ENCODE measurements around the gene BICRAL.
A peak's percentile ranks its signal among the peaks of the same experiment; 100 is the strongest.

BICRAL gene

DNA sequence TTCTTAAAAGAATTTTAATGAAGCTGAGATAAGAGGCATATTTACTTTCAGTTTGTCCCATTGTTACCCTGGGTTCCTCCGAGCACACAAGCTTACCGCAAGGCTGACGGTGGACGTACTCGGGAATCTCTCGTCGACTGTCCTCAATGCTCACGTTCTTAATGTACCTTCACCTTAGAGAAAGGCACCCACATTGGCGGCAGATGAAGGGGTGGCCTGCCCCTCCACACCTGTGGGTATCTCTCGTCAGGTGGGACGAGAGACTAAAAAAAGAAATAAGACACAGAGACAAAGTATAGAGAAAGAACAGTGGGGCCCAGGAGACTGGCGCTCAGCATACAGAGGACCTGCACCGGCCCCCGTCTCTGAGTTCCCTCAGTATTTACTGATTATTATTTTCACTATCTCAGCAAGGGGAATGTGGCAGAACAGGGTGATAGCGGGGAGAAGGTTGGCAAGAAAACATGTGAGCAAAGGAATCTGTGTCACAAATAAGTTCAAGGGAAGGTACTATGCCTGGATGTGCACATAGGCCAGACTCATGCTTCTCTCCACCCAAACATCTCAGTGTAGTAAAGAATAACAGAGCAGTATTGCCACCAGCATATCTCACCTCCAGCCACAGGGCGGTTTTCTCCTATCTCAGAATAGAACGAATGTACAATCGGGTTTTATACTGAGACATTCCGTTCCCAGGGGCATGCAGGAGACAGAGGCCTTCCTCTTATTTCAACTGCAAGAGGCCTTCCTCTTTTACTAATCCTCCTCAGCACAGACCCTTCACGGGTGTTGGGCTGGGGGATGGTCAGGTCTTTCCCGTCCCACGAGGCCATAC is 120.8 kb downstream of the BICRAL start:
- peak; percentile 67 for DNase-seq

DNA sequence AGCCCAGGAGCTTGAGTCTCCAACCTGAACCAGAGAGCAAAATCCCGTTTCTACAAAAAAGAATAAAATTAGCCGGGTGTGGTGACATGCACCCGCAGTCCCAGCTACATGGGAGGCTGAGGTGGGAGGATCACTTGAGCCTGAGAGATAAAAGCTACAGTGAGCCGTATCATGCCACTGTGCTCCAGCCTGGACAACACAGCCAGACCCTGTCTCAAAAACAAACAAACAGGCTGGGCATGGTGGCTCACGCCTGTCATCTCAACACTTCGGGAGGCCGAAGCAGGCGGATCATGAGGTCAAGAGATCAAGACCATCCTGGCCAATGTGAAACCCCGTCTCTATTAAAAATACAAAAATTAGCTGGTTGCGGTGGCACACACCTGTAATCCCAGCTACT is 122.6 kb downstream of the BICRAL start:
- no peak for DNase-seq

DNA sequence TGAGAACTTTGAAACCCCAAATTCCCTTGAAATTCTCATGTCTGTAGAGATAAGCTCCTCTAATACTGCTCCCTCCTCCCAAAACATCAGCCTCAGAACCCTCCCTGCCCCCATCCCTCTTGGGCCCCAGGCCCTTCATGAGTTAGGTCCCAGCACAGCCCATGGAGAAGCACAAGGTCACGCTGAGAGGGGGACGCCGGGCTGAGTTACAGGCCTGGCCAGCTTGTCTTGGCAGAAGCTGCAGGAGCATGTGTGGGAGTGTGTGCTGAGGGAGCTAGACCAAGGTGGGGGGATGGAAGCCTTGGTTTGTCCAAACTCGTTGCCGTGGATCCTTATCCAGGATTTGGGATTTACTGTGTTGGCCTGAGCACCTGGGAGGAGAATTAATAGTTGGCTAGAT is 125.5 kb downstream of the BICRAL start:
- no peak for DNase-seq

DNA sequence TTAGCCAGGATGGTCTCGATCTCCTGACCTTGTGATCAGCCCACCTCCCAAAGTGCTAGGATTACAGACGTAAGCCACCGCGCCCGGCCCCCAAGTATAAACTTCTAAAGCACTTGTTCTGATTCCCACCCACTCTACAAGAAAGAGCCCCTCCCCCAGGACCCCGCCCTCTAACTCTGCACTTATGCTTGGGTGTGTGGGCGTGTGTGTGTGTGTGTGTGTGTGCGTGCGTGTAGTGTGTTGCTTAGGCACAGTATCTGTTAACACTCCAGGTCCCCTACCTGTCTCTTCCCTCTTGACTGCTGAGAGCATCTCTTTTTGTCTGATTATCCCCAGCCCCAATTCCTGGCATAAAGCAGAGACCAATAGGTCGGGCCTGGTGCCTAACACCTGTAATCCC is 128.0 kb downstream of the BICRAL start:
- DNase-seq: no peak

DNA sequence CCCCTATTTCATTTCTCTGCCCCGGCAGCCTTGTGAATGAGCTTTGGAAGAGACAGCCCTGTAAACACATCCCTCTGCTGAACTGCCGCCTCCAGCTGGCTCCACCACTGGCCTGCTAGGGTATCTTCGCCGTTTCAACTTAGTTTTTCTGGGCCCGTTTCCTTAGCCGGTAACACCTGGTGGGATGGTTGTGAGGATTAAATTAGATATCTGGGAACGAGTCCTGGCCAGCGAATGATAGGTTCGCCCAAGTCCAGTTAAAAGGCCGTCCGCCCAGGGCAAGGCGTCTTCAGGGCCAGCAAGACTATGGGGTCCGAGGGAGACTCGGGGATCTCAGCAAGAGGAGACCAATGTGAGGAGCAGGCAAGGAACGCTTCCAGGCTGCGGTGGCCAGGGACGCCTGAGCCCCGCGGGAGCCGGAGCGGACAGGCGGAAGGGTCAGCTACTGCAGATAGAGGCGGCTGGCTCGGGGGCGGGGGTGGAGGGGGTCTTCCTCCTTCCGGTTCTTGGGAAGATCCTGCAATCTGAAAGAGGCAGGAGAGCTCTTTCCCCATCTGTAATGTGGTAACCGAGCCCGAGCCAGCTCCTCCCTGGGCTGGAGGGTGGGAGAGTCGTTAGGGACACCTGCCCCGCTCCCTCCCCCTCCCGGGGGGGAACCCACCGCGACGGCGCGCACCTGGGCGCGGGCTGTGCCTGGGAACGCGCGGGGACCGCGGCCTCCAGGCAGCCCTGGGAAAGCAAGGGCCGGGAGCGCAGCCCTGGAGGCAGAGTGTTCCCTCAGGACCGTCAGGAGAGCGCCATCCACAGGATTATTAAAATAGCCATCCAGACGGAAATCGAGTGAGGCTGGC is 129.5 kb downstream of the BICRAL start:
- no peak for DNase-seq

DNA sequence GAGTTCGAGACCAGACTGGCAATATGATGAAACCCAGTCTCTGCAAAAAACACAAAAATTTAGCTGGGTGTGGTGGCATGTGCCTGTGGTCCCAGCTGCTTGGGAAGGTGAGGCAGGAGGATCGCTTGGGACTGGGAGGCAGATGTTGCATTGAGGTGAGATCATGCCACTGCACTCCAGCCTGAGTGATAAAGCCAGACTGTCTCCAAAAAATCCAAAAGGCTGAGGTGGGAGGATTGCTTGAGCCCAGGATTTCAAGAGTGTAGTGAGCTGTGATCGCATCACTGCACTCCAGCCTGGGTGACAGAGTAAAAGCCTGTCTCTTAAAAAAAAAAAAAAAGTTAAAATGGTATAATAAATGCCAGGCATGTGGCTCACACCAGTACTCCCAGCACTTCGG is 132.7 kb downstream of the BICRAL start:
- no peak for DNase-seq

DNA sequence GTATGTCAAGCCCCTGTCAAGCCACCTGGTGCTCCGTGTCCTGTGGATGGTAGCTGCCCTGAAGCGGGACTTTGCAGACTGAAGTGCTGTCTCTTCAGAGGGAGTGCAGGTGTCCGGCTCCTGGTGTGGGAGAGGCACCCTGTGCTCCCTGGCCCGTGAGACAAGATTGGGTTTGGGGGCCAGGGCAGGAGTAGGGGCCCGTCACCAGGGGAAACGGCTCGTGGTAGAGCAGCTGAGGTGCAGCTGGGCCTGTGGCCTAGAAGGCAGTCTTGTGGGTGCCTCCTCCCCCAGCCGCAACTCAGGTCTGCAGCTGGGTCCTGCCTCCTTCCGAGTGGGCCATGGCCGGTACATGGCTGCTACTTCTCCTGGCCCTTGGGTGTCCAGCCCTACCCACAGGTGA is 133.9 kb downstream of the BICRAL start, which contains the start of gene PTCRA:
TSS of gene PTCRA (plus strand) at position 322 of the 400 bp plus-strand sequence. CDS start at position 339, 17 bp downstream.
- no peak for DNase-seq

DNA sequence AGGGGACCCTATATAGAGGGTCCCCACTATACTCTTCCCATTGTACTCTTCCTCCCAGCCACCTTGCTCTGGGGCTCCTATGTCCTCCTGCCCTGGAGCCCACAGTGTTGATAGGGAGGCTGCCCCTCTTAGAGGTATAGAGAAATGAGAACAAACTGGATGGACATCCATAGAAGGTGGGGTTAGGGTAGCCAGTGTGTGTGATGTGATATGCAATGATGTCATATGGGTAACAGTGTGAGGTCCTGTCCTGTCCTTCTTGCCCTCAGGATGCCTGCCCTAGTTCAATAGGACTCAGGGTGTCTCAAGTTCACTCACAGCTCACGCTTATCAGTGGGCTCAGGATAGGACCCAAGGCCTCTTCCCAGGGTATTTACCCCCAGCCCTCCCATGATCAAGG is 134.4 kb downstream of the BICRAL start:
- no peak for DNase-seq
